ENCODE data around the gene PRSS8. TPM values are rescaled to one million over a fixed set of nuclear protein-coding genes. Genes with fewer than 3 reads are reported as not detected.

PRSS8 gene
- under 1 TPM in 1 of 4 donors, not detected in 3; 0.20 TPM for total RNA-seq

- Histone ChIP-seq H3K27ac (peak within 1 kb of the TSS in 1 of 4 donors; percentile 76), H3K36me3 (peaks cover 0 to 27% (median 0%) of the 10 kb centered on the region in 3 donors), H3K4me3 (peak within 1 kb of the TSS in 1 of 4 donors; percentile 25), H3K4me1 (peaks cover 0 to 24% (median 0%) of the 10 kb centered on the region in 4 donors), H3K9me3 (no peaks in the 10 kb centered on the region), H3K27me3 (peaks cover 0 to 19% of the 10 kb centered on the region in 2 donors)
- WGBS, 2 donors: 48 to 51% methylated on average over 22 of the region's 22 CpGs
- TF ChIP-seq EP300 (IDR thresholded peaks at IDR 0.05) (no peak), POLR2A (IDR thresholded peaks at IDR 0.05) (no peak)
- TF ChIP-seq, protein P1, sequence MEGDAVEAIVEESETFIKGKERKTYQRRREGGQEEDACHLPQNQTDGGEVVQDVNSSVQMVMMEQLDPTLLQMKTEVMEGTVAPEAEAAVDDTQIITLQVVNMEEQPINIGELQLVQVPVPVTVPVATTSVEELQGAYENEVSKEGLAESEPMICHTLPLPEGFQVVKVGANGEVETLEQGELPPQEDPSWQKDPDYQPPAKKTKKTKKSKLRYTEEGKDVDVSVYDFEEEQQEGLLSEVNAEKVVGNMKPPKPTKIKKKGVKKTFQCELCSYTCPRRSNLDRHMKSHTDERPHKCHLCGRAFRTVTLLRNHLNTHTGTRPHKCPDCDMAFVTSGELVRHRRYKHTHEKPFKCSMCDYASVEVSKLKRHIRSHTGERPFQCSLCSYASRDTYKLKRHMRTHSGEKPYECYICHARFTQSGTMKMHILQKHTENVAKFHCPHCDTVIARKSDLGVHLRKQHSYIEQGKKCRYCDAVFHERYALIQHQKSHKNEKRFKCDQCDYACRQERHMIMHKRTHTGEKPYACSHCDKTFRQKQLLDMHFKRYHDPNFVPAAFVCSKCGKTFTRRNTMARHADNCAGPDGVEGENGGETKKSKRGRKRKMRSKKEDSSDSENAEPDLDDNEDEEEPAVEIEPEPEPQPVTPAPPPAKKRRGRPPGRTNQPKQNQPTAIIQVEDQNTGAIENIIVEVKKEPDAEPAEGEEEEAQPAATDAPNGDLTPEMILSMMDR (IDR thresholded peaks at IDR 0.05): no peak
- DNase-seq (ENCODE audit: low spot score in 2 of 2): no peak
These were observed at the start of gene PRSS8 for GRCh38 chr16:31135535-31136286. Gene PRSS8, minus strand, starts transcription at chr16:31135727. Its CDS starts 229 bp downstream, at chr16:31135498.

DNA sequence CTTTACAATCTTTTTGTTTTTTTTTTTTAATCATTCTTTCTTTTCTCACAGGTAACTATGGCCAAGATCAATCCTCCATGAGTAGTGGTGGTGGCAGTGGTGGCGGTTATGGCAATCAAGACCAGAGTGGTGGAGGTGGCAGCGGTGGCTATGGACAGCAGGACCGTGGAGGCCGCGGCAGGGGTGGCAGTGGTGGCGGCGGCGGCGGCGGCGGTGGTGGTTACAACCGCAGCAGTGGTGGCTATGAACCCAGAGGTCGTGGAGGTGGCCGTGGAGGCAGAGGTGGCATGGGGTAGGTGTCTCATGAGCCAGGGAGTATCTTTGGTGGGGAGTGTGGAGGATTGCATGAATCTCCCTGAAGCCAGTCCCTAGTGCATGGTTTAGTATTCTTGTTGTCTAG, 49.4 kb upstream of the PRSS8 start:
- 92 to 94% methylated on average over 14 of the region's 14 CpGs for WGBS, 2 donors
- DNase-seq (ENCODE audit: low spot score in 2 of 2): no peak
- Histone ChIP-seq H3K9me3 (no peaks in the 10 kb centered on the region), H3K4me3 (no peak overlapping the region), H3K27ac (no peak overlapping the region), H3K36me3 (peaks cover 3 to 75% (median 36%) of the 10 kb centered on the region in 3 donors), H3K4me1 (peaks cover 0 to 68% (median 26%) of the 10 kb centered on the region in 4 donors), H3K27me3 (no peaks in the 10 kb centered on the region)
- TF ChIP-seq EP300 (IDR thresholded peaks at IDR 0.05) (no peak), POLR2A (IDR thresholded peaks at IDR 0.05) (no peak)
- TF ChIP-seq, protein P1 (IDR thresholded peaks at IDR 0.05): no peak

GRCh38 chr16:31183432-31184428, 48.2 kb upstream of the PRSS8 start:
- WGBS, 2 donors: 67 to 69% methylated on average over 10 of the region's 10 CpGs
- H3K4me1 ChIP-seq: peaks cover 0 to 74% (median 26%) of the 10 kb centered on the region in 4 donors
- H3K27ac ChIP-seq: no peak overlapping the region
- no peak overlapping the region for H3K4me3 ChIP-seq
- no peak for DNase-seq (ENCODE audit: low spot score in 2 of 2)
- no peaks in the 10 kb centered on the region for H3K27me3 ChIP-seq
- H3K36me3 ChIP-seq: peaks cover 2 to 64% (median 30%) of the 10 kb centered on the region in 3 donors
- no peaks in the 10 kb centered on the region for H3K9me3 ChIP-seq
- TF ChIP-seq EP300 (IDR thresholded peaks at IDR 0.05): no peak
- no peak for TF ChIP-seq POLR2A (IDR thresholded peaks at IDR 0.05)
- TF ChIP-seq, protein P1 (IDR thresholded peaks at IDR 0.05): no peak

DNA sequence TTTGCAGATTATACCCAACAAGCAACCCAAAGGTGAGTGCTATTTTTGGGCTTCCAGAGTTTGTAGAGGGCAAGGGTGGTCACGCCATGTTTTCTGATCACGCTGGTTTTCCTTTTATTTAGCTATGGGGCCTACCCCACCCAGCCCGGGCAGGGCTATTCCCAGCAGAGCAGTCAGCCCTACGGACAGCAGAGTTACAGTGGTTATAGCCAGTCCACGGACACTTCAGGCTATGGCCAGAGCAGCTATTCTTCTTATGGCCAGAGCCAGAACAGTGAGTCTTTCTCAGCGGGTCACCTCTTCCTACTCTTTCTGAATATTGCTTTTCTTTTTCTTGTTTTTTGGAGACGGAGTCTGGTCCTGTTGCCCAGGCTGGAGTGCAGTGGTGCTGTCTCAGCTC, 46.9 kb upstream of the PRSS8 start:
- H3K9me3 ChIP-seq: no peaks in the 10 kb centered on the region
- DNase-seq (ENCODE audit: low spot score in 2 of 2): no peak
- peak overlapping the region in 2 of 4 donors; percentile 80 to 97 for H3K4me3 ChIP-seq
- H3K36me3 ChIP-seq: peaks cover 2 to 50% (median 30%) of the 10 kb centered on the region in 3 donors
- 12 to 14% methylated on average over 7 of the region's 7 CpGs for WGBS, 2 donors
- peak overlapping the region in 2 of 4 donors; percentile 12 to 98 for H3K27ac ChIP-seq
- TF ChIP-seq POLR2A (IDR thresholded peaks at IDR 0.05) (no peak), EP300 (IDR thresholded peaks at IDR 0.05) (no peak)
- TF ChIP-seq, protein P1 (IDR thresholded peaks at IDR 0.05): no peak
- H3K27me3 ChIP-seq: no peaks in the 10 kb centered on the region
- H3K4me1 ChIP-seq: peaks cover 0 to 73% (median 26%) of the 10 kb centered on the region in 4 donors
